ENCODE measurements around the gene ACSM3. TPM values are rescaled to one million over a fixed set of nuclear protein-coding genes. Genes with fewer than 3 reads are reported as not detected.

ACSM3 gene
- total and polyA plus RNA-seq, 2 donors (not counting 3 experiments of a cell fraction or from before 2014, with no cell fraction given): 23.7 to 37.3 TPM

DNA sequence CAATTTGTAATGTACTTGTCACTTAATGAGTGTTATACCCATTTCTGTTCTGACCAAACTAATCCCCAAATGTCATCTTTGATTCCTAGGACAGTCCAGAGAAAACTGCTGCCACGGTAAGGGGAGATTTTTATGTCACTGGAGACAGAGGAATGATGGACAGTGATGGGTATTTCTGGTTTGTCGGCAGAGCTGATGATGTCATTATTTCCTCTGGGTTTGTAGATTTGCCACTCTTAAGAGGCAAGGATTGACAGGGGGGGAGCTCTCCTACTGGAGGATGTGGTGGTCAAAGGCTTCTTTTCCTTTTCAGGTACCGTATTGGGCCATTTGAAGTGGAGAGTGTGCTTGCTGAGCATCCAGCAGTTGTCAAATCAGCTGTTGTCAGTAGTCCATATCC is 34.7 kb upstream of the ACSM3 start:
- BruUV-seq (replicated peaks): no TSS peak
- Histone ChIP-seq H3K27me3 (ENCODE audit: control insufficient read depth in 2 of 2, insufficient read depth in 2 of 2, low read length in 2 of 2) (no peaks in the 10 kb centered on the region), H3K9me1 (replicated peaks; ENCODE audit: control insufficient read depth, extremely low read depth, insufficient read depth, low read length) (no peaks in the 10 kb centered on the region), H3K4me2 (ENCODE audit: insufficient read depth, low read length) (no peak overlapping the region), H3K9ac (replicated peaks; ENCODE audit: extremely low read depth, insufficient read depth, low read length) (no peak overlapping the region), H3K4me3 (replicated peaks in 1 of 3; ENCODE audit: insufficient read depth in 1 of 3, low read depth in 1 of 3, low read length in 3 of 3) (no peak overlapping the region), H3K4me1 (ENCODE audit: control insufficient read depth, extremely low read depth, insufficient read depth, low read length) (no peaks in the 10 kb centered on the region), H4K20me1 (replicated peaks; ENCODE audit: control insufficient read depth, extremely low read depth, insufficient read depth, low read length) (no peaks in the 10 kb centered on the region), H3K9me3 (replicated peaks; ENCODE audit: control insufficient read depth, insufficient read depth, low read length) (no peaks in the 10 kb centered on the region), H2AFZ (ENCODE audit: low read depth, low read length) (no peak overlapping the region), H3K27ac (ENCODE audit: insufficient read depth, low read depth, low read length) (no peak overlapping the region), H3K79me2 (ENCODE audit: control insufficient read depth, insufficient read depth, low read length) (no peaks in the 10 kb centered on the region), H3K36me3 (ENCODE audit: control insufficient read depth in 2 of 2, extremely low read depth in 1 of 2, insufficient read depth in 2 of 2, low read length in 2 of 2) (no peaks in the 10 kb centered on the region)
- FAIRE-seq: no peak
- intact Hi-C loops (cut with micrococcal nuclease) (no loop called here), dilution Hi-C loops (cut with MboI; ENCODE audit: extremely low pct_ligation_motif_present, low sequenced_read_pairs) (no loop called here)
- TF ChIP-seq FOS (IDR thresholded peaks at IDR 0.05; ENCODE audit: borderline replicate concordance, insufficient read depth, low read length): no peak
- no peak for TF ChIP-seq MYC (IDR thresholded peaks at IDR 0.05; ENCODE audit: low read depth, low read length)
- TF ChIP-seq POLR2AphosphoS5 (IDR thresholded peaks at IDR 0.05; ENCODE audit: insufficient read depth, low read depth, low read length): no peak
- TF ChIP-seq GATA2 (IDR thresholded peaks at IDR 0.05; ENCODE audit: insufficient read depth, insufficient read length, low read depth, low read length): no peak
- TF ChIP-seq EZH2 (IDR thresholded peaks at IDR 0.05; ENCODE audit: borderline replicate concordance, low read depth, low read length, severe bottlenecking): no peak
- no peak for TF ChIP-seq POLR2A (IDR thresholded peaks at IDR 0.05; ENCODE audit: low read depth, low read length)
- TF ChIP-seq CTCF (IDR thresholded peaks at IDR 0.05; ENCODE audit: extremely low read depth in 1 of 2, insufficient read depth in 1 of 2, low read depth in 1 of 2, low read length in 2 of 2): no peak
- TF ChIP-seq, protein P1, sequence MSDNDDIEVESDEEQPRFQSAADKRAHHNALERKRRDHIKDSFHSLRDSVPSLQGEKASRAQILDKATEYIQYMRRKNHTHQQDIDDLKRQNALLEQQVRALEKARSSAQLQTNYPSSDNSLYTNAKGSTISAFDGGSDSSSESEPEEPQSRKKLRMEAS (IDR thresholded peaks at IDR 0.05; ENCODE audit: insufficient read depth, insufficient read length): no peak
- no peak for TF ChIP-seq JUN (IDR thresholded peaks at IDR 0.05; ENCODE audit: borderline replicate concordance, insufficient read depth, insufficient read length, low read depth)
- ChIA-PET CTCF (interaction anchor here (0.6 to 3.3 kb wide), 2 partner anchors 11 to 371 kb away, joined by 3 to 12 read pairs; no protein-coding TSS in a partner anchor), POLR2A (interaction anchor here (0.5 to 0.7 kb wide), 2 partner anchors 10 to 1957 kb away, joined by 4 to 5 read pairs; no protein-coding TSS in a partner anchor)
- DNase-seq (ENCODE audit: low read depth, low spot score): no peak

Data from endothelial cell of umbilical vein (primary cell).